K562 (cell line): ENCODE results near the gene FARSA. TPM values are rescaled to one million over a fixed set of nuclear protein-coding genes. Genes with fewer than 3 reads are reported as not detected.

Source experiments
- ATF3 ChIP-seq, 2 experiments: fragments of 450-650 bp in 1 of 2; sonication (generic) in 1 of 2; formaldehyde crosslinking in 1 of 2; IDR thresholded peaks in 1 of 2; conservative IDR thresholded peaks in 1 of 2; 2 replicates each; pipeline versions ENCODE4 v1.6.1 to v1.8.1; 2016 to 2023; ENCODE audit warnings: mild to moderate bottlenecking in 2 of 2, moderate library complexity in 2 of 2, inconsistent platforms in 1 of 2, missing genetic modification reagents in 1 of 2
- ATF4 ChIP-seq: fragments of 450-650 bp; formaldehyde crosslinking; IDR thresholded peaks from 2 replicates; pipeline ENCODE4 v1.4.0; 2022; ENCODE audit warnings: mild to moderate bottlenecking, moderate library complexity
- CBX2 ChIP-seq: fragments of 200-600 bp; sonication (generic); IDR thresholded peaks from one replicate; pipeline ENCODE4 v1.6.1; 2012; ENCODE audit warnings: mild to moderate bottlenecking, low read length, inconsistent platforms; ENCODE audit not compliant: insufficient read depth, poor library complexity, severe bottlenecking
- HCFC1 ChIP-seq: IDR thresholded peaks from 2 replicates; pipeline ENCODE4 v1.6.1; 2012; ENCODE audit warnings: low read depth, low read length, improper control_type of control experiment
- HEY1 ChIP-seq: fragments of 250-450 bp; sonication (Bioruptor Pico); IDR thresholded peaks from 2 replicates; pipeline ENCODE4 v1.5.0; 2020; ENCODE audit warnings: mild to moderate bottlenecking, moderate library complexity, borderline replicate concordance
- HNRNPUL1 ChIP-seq: fragments of 200-400 bp; formaldehyde crosslinking; IDR thresholded peaks from 2 replicates; pipeline ENCODE4 v1.6.1; 2017; ENCODE audit warnings: low read length
- NR0B1 ChIP-seq: fragments of 450-650 bp; IDR thresholded peaks from one replicate; pipeline ENCODE4 v1.6.1; 2018; ENCODE audit warnings: mild to moderate bottlenecking, moderate library complexity; ENCODE audit not compliant: partially characterized antibody
- RFX7 ChIP-seq: fragments of 250-450 bp; sonication (Bioruptor Pico); IDR thresholded peaks from 2 replicates; pipeline ENCODE4 v1.5.1; 2021; ENCODE audit warnings: mild to moderate bottlenecking
- TCFL5 ChIP-seq: fragments of 250-450 bp; sonication (Bioruptor Pico); conservative IDR thresholded peaks from 2 replicates; pipeline ENCODE4 v1.6.1; 2021; ENCODE audit warnings: mild to moderate bottlenecking, moderate library complexity, matching md5 sums
- THAP7 ChIP-seq: fragments of 250-450 bp; sonication (Bioruptor Pico); IDR thresholded peaks from 2 replicates; pipeline ENCODE4 v1.5.0; 2021
- ZNF12 ChIP-seq: sonication (generic); formaldehyde crosslinking; IDR thresholded peaks from 2 replicates; pipeline ENCODE4 v1.4.0; 2020; ENCODE audit warnings: mild to moderate bottlenecking, missing genetic modification reagents
- ZNF175 ChIP-seq: fragments of 200-800 bp; sonication (Bioruptor generic); IDR thresholded peaks from 2 replicates; pipeline ENCODE4 v1.6.1; 2016; ENCODE audit warnings: low read depth, mild to moderate bottlenecking, missing genetic modification characterization, missing compliant biosample characterization
- ZNF444 ChIP-seq: fragments of 250-450 bp; sonication (Bioruptor Pico); IDR thresholded peaks from 2 replicates; pipeline ENCODE4 v1.4.0; 2020; ENCODE audit warnings: mild to moderate bottlenecking, moderate library complexity
- ZNF583 ChIP-seq: fragments of 250-450 bp; sonication (Bioruptor Pico); IDR thresholded peaks from 2 replicates; pipeline ENCODE4 v1.4.0; 2020
- polyA plus RNA-seq, 8 experiments: library from polyadenylated mRNA; depleted of rRNA in 4 of 8; stranded (reverse) in 5 of 8; unstranded in 3 of 8; fragments of >200 nt; fragmentation: Nextera tagmentation in 2 of 8; fragmentation: Illumina TruSeq in 1 of 8; extraction: Ambion mirVana in 2 of 8; extraction: Trizol in 1 of 8; gene quantifications; 2 replicates each; pipeline versions ENCODE4 v1.2.1 to v1.2.3, GENCODE V29; 2011 to 2014; ENCODE audit warnings: inconsistent platforms in 1 of 8, missing spikeins in 1 of 8
- total RNA-seq, 7 experiments: library from RNA; depleted of rRNA in 6 of 7; stranded (reverse); fragments of >200 nt in 6 of 7; fragmentation: Illumina TruSeq in 2 of 7; extraction: Trizol in 2 of 7; gene quantifications; 2 replicates each; pipeline versions ENCODE4 v1.2.1 to v1.2.3, GENCODE V29; 2011 to 2021; ENCODE audit warnings: low replicate concordance in 1 of 7
- TF ChIP-seq, protein P1 (sequence below): fragments of 250-450 bp; sonication (Bioruptor Pico); IDR thresholded peaks from 2 replicates; pipeline ENCODE4 v1.4.0; 2020

The FARSA gene
- total and polyA plus RNA-seq, 9 of the 15 experiments (the other 6 are each of a cell fraction or from before 2014, with no cell fraction given): 25.2 to 237 (median 89.6) TPM

GRCh38 chr19:12881172-12881808, 52.2 kb downstream of the FARSA start, which contains the start of gene DNASE2 (continued):
- TF ChIP-seq, protein P1, sequence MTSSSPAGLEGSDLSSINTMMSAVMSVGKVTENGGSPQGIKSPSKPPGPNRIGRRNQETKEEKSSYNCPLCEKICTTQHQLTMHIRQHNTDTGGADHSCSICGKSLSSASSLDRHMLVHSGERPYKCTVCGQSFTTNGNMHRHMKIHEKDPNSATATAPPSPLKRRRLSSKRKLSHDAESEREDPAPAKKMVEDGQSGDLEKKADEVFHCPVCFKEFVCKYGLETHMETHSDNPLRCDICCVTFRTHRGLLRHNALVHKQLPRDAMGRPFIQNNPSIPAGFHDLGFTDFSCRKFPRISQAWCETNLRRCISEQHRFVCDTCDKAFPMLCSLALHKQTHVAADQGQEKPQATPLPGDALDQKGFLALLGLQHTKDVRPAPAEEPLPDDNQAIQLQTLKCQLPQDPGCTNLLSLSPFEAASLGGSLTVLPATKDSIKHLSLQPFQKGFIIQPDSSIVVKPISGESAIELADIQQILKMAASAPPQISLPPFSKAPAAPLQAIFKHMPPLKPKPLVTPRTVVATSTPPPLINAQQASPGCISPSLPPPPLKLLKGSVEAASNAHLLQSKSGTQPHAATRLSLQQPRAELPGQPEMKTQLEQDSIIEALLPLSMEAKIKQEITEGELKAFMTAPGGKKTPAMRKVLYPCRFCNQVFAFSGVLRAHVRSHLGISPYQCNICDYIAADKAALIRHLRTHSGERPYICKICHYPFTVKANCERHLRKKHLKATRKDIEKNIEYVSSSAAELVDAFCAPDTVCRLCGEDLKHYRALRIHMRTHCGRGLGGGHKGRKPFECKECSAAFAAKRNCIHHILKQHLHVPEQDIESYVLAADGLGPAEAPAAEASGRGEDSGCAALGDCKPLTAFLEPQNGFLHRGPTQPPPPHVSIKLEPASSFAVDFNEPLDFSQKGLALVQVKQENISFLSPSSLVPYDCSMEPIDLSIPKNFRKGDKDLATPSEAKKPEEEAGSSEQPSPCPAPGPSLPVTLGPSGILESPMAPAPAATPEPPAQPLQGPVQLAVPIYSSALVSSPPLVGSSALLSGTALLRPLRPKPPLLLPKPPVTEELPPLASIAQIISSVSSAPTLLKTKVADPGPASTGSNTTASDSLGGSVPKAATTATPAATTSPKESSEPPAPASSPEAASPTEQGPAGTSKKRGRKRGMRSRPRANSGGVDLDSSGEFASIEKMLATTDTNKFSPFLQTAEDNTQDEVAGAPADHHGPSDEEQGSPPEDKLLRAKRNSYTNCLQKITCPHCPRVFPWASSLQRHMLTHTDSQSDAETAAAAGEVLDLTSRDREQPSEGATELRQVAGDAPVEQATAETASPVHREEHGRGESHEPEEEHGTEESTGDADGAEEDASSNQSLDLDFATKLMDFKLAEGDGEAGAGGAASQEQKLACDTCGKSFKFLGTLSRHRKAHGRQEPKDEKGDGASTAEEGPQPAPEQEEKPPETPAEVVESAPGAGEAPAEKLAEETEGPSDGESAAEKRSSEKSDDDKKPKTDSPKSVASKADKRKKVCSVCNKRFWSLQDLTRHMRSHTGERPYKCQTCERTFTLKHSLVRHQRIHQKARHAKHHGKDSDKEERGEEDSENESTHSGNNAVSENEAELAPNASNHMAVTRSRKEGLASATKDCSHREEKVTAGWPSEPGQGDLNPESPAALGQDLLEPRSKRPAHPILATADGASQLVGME (CRISPR knock-in tag): no peak
- TF ChIP-seq ZNF175 (CRISPR knock-in tag): no peak
- TF ChIP-seq ATF4 (CRISPR knock-in tag): no peak
- TF ChIP-seq HEY1 (CRISPR knock-in tag): no peak
- TF ChIP-seq HNRNPUL1: no peak
- TF ChIP-seq ZNF12 (CRISPR knock-in tag): no peak
- no peak for TF ChIP-seq HCFC1
- TF ChIP-seq ZNF444 (CRISPR knock-in tag): no peak
- no peak for TF ChIP-seq RFX7 (CRISPR knock-in tag)
- TF ChIP-seq TCFL5 (CRISPR knock-in tag): no peak
- TF ChIP-seq CBX2: no peak
- TF ChIP-seq ATF3 (IDR thresholded peaks at IDR 0.05): peak; percentile 68
- TF ChIP-seq ATF3 (CRISPR knock-in tag; conservative IDR thresholded peaks at IDR 0.05): no peak
- no peak for TF ChIP-seq NR0B1
- no peak for TF ChIP-seq ZNF583 (CRISPR knock-in tag)
- no peak for TF ChIP-seq THAP7
